Measurements from ENCODE around the gene KCTD14. TPM values are rescaled to one million over a fixed set of nuclear protein-coding genes. Genes with fewer than 3 reads are reported as not detected.

The KCTD14 gene
- total and polyA plus RNA-seq, 9 of the 15 experiments (the other 6 are each of a cell fraction or from before 2014, with no cell fraction given): 0.04 to 0.30 (median 0.11) TPM; not detected in 2

DNA sequence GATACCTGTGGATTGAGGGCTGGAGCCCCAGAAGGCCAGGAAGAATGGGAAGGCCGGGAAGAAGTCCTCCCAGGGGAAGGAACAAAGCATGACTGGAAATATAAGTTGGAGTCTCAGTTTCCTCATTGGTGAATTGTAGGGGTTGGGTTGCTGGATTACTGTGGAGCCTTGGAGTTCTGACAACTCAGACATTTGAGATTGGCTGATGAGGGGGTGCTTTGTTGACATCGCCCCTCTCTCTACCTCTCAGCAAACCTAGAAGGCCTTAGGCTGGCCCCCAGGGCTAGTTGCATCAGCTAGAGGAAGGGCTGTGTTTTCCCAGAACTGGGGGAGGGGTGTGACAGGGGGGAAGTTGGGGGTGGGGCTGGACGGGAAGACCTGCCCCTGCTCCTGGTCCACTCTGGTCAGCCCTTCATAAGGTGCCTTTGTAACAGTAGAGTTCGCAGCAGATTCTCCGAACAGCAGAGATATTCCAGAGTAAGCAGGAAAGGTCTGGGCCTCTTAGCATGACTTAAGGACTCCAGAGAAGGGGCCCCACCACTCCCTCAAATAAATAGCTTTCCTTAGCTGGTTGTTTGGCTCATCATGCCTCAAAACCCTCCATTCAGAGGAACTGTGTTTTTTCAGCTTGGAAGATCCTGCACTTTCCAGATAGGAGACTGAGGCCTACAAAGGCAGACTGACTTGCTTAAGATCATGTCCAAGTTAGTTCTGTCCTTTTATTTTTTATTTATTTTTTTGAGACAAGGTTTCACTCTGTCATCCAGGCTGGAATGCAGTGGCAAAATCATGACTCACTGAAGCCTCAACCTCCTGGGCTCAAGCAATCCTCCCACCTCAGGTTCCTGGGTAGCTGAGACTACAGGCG, 28.1 kb upstream of the KCTD14 start (continued):
- TF ChIP-seq, protein P1, sequence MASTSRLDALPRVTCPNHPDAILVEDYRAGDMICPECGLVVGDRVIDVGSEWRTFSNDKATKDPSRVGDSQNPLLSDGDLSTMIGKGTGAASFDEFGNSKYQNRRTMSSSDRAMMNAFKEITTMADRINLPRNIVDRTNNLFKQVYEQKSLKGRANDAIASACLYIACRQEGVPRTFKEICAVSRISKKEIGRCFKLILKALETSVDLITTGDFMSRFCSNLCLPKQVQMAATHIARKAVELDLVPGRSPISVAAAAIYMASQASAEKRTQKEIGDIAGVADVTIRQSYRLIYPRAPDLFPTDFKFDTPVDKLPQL (IDR thresholded peaks at IDR 0.05; ENCODE audit: extremely low read depth, insufficient read length): no peak
- TF ChIP-seq, protein P2, sequence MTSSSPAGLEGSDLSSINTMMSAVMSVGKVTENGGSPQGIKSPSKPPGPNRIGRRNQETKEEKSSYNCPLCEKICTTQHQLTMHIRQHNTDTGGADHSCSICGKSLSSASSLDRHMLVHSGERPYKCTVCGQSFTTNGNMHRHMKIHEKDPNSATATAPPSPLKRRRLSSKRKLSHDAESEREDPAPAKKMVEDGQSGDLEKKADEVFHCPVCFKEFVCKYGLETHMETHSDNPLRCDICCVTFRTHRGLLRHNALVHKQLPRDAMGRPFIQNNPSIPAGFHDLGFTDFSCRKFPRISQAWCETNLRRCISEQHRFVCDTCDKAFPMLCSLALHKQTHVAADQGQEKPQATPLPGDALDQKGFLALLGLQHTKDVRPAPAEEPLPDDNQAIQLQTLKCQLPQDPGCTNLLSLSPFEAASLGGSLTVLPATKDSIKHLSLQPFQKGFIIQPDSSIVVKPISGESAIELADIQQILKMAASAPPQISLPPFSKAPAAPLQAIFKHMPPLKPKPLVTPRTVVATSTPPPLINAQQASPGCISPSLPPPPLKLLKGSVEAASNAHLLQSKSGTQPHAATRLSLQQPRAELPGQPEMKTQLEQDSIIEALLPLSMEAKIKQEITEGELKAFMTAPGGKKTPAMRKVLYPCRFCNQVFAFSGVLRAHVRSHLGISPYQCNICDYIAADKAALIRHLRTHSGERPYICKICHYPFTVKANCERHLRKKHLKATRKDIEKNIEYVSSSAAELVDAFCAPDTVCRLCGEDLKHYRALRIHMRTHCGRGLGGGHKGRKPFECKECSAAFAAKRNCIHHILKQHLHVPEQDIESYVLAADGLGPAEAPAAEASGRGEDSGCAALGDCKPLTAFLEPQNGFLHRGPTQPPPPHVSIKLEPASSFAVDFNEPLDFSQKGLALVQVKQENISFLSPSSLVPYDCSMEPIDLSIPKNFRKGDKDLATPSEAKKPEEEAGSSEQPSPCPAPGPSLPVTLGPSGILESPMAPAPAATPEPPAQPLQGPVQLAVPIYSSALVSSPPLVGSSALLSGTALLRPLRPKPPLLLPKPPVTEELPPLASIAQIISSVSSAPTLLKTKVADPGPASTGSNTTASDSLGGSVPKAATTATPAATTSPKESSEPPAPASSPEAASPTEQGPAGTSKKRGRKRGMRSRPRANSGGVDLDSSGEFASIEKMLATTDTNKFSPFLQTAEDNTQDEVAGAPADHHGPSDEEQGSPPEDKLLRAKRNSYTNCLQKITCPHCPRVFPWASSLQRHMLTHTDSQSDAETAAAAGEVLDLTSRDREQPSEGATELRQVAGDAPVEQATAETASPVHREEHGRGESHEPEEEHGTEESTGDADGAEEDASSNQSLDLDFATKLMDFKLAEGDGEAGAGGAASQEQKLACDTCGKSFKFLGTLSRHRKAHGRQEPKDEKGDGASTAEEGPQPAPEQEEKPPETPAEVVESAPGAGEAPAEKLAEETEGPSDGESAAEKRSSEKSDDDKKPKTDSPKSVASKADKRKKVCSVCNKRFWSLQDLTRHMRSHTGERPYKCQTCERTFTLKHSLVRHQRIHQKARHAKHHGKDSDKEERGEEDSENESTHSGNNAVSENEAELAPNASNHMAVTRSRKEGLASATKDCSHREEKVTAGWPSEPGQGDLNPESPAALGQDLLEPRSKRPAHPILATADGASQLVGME (CRISPR knock-in tag; IDR thresholded peaks at IDR 0.05): peak; percentile 78; the same call in 1 of the 2 replicates
- no peak for TF ChIP-seq BCOR (IDR thresholded peaks at IDR 0.05)
- TF ChIP-seq ZNF79 (CRISPR knock-in tag; IDR thresholded peaks at IDR 0.05; ENCODE audit: low read depth): no peak
- peak; percentile 89 for TF ChIP-seq ZNF311 (CRISPR knock-in tag; IDR thresholded peaks at IDR 0.05)
- no peak for TF ChIP-seq KLF13 (tag; IDR thresholded peaks at IDR 0.05; ENCODE audit: borderline replicate concordance, low read depth)
- no peak for TF ChIP-seq ZC3H11A (IDR thresholded peaks at IDR 0.05; ENCODE audit: low read depth, low read length)
- TF ChIP-seq, protein P3, sequence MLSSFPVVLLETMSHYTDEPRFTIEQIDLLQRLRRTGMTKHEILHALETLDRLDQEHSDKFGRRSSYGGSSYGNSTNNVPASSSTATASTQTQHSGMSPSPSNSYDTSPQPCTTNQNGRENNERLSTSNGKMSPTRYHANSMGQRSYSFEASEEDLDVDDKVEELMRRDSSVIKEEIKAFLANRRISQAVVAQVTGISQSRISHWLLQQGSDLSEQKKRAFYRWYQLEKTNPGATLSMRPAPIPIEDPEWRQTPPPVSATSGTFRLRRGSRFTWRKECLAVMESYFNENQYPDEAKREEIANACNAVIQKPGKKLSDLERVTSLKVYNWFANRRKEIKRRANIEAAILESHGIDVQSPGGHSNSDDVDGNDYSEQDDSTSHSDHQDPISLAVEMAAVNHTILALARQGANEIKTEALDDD (IDR thresholded peaks at IDR 0.05): no peak
- no peak; the same call in 1 of the 2 replicates for TF ChIP-seq PML (IDR thresholded peaks at IDR 0.05; ENCODE audit: low read length)
- no peak for TF ChIP-seq ZNF384 (IDR thresholded peaks at IDR 0.05; ENCODE audit: low read depth, low read length)
- TF ChIP-seq SRSF9 (IDR thresholded peaks at IDR 0.05; ENCODE audit: borderline replicate concordance, low read depth, low read length): no peak
- no peak for TF ChIP-seq ZBTB9 (CRISPR knock-in tag; IDR thresholded peaks at IDR 0.05)
- TF ChIP-seq ARHGAP35 (IDR thresholded peaks at IDR 0.05; ENCODE audit: partially characterized antibody): no peak
- TF ChIP-seq SMAD3 (CRISPR knock-in tag; conservative IDR thresholded peaks at IDR 0.05): peak; percentile 71; the same call in 1 of the 2 replicates
- no peak for TF ChIP-seq NFIC (IDR thresholded peaks at IDR 0.05)
- no peak for TF ChIP-seq DACH1 (IDR thresholded peaks at IDR 0.05; ENCODE audit: partially characterized antibody)
- no peak for TF ChIP-seq TCF7 (IDR thresholded peaks at IDR 0.05; ENCODE audit: borderline replicate concordance)
- TF ChIP-seq RBM22 (IDR thresholded peaks at IDR 0.05; ENCODE audit: low read depth, low read length, poor library complexity, severe bottlenecking): no peak
- 0 out of 4 replicates have a peak, but pooled peaks of 1 of the 2 experiments have one; percentile 34 for TF ChIP-seq KDM4B (IDR thresholded peaks at IDR 0.05; ENCODE audit: borderline replicate concordance in 2 of 2, low read depth in 1 of 2)
